ENCODE measurements around the gene SNX22.

DNA sequence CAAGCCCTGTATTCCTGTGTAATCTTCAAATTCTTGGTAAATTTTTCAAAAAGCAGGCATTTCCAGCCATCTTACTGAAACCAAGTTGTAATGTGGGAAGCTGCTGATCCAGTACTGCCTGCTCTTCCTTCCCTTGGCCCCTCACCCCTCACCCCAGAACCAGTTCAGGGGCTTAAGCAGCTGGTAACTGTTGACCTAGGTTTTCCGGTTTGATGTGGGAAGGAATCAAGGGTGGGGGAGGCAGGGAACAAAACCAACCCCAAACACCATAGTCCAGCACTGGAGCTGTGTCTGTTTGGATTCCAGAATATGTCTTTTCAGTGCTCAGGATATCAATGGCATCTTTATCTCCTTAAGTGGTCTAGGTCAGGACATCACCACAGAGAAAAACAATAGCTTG, 29.1 kb upstream of the SNX22 start:
- no peak for TF ChIP-seq POLR2AphosphoS5 (IDR thresholded peaks at IDR 0.05; ENCODE audit: borderline replicate concordance, low read depth, low read length)
- TF ChIP-seq EZH2 (IDR thresholded peaks at IDR 0.05) = no peak
- no peak for TF ChIP-seq FOXP2 (optimal IDR thresholded peaks at IDR 0.05; ENCODE audit: control extremely low read depth, extremely low read length, insufficient read depth)

All from SK-N-MC (cell line).